Activated CD4-positive, alpha-beta T cell treated with anti-CD3 and anti-CD28 coated beads for 48 hours (primary cell): ENCODE results near the gene FOXRED1.
A peak's percentile ranks its signal among the peaks of the same experiment; 100 is the strongest.
"Not testable (repeated sequence)": the region's sequence is repeated elsewhere in the genome, so short reads cannot be mapped to it uniquely, and the experiment has no call there.

ENCODE experiments used
- DNase-seq: peaks from one replicate; pipeline ENCODE4 v3.0.0-alpha.2; 2020

Gene FOXRED1

GRCh38 chr11:126277780-126278179 is 8.8 kb downstream of the FOXRED1 start:
- no peak for DNase-seq

GRCh38 chr11:126279191-126279590 is 10.2 kb downstream of the FOXRED1 start:
- no peak for DNase-seq

- DNase-seq = no peak
Observed at GRCh38 chr11:126280595-126280994, 11.6 kb downstream of the FOXRED1 start.

GRCh38 chr11:126281245-126281644 is 12.3 kb downstream of the FOXRED1 start:
- no peak for DNase-seq

GRCh38 chr11:126281666-126282175 is 12.8 kb downstream of the FOXRED1 start:
- DNase-seq = no peak

- peak; percentile 52 for DNase-seq
Observed at GRCh38 chr11:126282361-126282735, 13.4 kb downstream of the FOXRED1 start.

GRCh38 chr11:126282736-126283591 is 14.0 kb downstream of the FOXRED1 start, which contains the start of gene TIRAP:
Gene TIRAP (plus strand): TSS chr11:126283093. CDS start chr11:126290895, 7,802 bp downstream.
- DNase-seq = peak; percentile 66

GRCh38 chr11:126284829-126285228 is 15.9 kb downstream of the FOXRED1 start:
- peak; percentile 93 for DNase-seq

- no peak for DNase-seq
Observed at GRCh38 chr11:126288237-126288636, 19.3 kb downstream of the FOXRED1 start.

DNA sequence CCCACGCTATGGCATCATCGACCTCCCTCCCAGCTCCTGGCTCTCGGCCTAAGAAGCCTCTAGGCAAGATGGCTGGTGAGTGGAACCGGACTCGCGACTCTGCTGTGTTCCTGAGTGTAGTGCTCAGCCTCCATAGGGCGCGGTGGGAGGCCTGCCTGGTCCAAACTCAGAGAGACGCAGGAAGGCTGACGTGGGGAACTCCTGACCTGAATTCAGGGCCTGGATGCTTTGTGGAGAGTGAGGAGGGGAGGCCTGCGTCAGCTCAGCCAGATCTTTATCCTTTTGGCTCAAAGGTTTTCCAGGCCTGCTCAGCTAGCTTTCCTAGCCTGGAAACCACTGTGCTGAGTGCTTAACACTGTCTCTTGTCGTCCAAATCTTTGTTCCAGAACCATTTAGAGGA is 21.9 kb downstream of the FOXRED1 start:
- no peak for DNase-seq

DNA sequence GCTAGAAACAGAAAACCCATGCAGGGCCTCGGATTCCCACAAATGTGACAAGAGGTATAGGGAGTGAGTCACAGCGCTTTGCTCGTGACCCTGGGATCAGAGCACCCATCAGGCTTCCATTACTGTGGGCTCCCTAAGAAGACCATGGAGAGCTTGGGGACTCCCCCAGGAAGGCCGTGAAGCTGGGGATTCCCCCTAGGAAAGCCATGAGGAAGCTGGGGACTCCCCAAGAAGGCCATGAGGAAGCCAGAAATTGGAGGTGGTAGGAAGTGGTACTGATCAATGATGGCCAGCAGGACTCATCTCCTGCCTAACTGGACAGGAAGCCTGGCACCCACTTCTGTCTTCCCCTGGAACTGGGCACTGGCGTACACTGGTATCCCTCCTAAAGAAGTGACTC is 24.8 kb downstream of the FOXRED1 start:
- no peak for DNase-seq

GRCh38 chr11:126297004-126297403 is 28.1 kb downstream of the FOXRED1 start:
- DNase-seq = no peak

- DNase-seq = peak; percentile 89
Observed at GRCh38 chr11:126303623-126304456, 34.9 kb downstream of the FOXRED1 start, which contains the start of gene DCPS. Gene DCPS (plus strand): TSS chr11:126304060. CDS start chr11:126304081, 21 bp downstream.

DNA sequence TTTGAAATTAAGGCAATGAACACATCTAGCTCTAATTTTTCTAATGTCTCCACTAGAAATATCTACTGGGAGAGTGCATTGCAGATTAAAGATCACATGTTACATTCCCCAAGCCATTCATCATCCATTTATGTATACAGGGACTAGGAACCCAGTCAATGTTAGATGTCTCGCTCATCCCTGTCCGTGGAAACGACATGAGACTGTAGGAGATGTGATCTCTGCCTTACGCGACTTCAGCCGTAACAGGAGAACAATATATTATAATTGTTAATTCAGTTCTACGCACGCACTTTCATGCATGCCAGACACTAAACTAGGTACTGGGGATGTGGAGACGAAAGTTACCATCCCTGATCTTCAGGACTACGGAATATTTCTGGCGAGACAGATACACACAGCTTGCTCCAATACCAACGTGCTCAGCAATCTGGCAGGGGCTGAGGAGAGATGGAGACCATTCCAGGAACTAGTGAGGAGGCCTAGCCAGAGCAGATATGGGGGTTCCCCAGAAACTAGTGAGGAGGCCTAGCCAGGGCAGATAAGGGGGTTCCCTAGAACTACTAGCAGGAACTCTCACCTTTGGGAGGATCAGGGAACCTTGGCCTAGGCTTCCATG is 35.6 kb downstream of the FOXRED1 start:
- DNase-seq = no peak

- DNase-seq = no peak
Observed at GRCh38 chr11:126305699-126306098, 36.7 kb downstream of the FOXRED1 start.

GRCh38 chr11:126307706-126308105 is 38.8 kb downstream of the FOXRED1 start:
- peak; percentile 39 for DNase-seq

DNA sequence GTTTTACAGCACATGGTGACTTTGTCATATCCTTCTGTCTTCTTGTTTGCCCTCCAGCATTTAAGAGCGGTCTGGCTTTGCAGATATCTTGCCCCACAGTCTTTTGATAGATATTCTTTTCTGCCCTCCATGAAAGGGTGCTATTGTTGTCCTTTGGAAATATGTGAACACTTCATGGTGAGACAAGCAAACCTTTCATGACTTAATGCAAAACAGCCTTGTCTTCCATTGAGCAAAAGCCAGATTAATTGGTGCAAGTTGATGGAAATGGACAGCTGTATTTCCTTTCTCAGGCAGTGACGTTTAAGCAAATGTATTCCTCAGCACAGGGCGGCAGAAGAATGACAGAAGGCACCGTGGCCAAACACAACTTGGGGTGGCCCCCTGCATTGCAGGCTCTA is 39.3 kb downstream of the FOXRED1 start:
- no peak for DNase-seq

- DNase-seq = not testable (repeated sequence)
Observed at GRCh38 chr11:126308771-126309170, 39.8 kb downstream of the FOXRED1 start.

GRCh38 chr11:126310200-126310991 is 41.4 kb downstream of the FOXRED1 start:
- DNase-seq = peak; percentile 71

DNA sequence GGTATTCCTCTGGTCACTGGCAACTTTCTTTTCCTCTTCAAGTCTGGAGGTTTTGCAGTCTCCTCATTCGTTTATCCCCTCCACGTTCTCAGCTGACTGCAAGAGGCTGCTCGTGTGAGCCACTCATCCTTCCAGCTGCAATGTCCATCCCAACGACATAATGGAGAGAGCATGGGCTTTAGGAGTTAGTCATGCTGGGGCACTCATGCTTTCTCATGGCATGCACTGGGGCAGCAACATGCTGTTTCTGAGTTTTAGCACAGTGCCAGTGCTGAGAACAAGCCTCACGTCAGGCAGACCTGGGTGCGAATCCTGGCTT is 42.0 kb downstream of the FOXRED1 start:
- no peak for DNase-seq

- DNase-seq = no peak
Observed at GRCh38 chr11:126311401-126312291, 42.7 kb downstream of the FOXRED1 start.
